NCI-H69 (cell line): Measurements from ENCODE around the gene ATP1B3.
A peak's percentile ranks its signal among the peaks of the same experiment; 100 is the strongest.
"Not testable (repeated sequence)": the region's sequence is repeated elsewhere in the genome, so short reads cannot be mapped to it uniquely, and the experiment has no call there.

ENCODE experiments used
- DNase-seq: peaks from one replicate; lab custom pipeline; 2025; lab: John Stamatoyannopoulos, UW

The ATP1B3 gene

GRCh38 chr3:141860766-141861513, 15.5 kb upstream of the ATP1B3 start:
- DNase-seq: no peak

- no peak for DNase-seq
These were observed 14.1 kb upstream of the ATP1B3 start for GRCh38 chr3:141862279-141862816.

DNA sequence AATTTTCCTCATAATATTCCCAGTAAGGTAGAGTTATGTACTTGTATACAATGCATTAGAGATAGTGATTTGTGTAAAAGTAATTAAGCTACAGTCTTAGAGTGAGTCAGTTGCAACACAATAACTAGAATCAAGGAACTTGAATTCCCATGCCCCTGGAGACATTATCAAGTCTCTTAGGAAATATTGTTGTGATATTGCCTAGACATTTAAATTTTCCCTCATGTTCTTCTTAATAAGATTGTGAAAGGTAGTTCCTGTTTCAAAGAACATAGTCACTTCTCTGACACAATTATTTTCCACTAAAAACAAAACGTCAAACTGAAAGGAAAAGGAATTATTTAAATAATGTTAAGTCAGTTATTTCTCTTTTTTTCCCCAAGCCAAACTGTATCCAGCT, 13.0 kb upstream of the ATP1B3 start:
- no peak for DNase-seq

- DNase-seq: no peak
These were observed 12.0 kb upstream of the ATP1B3 start for GRCh38 chr3:141864281-141864970.

GRCh38 chr3:141865101-141865500, 11.3 kb upstream of the ATP1B3 start:
- DNase-seq: no peak

DNA sequence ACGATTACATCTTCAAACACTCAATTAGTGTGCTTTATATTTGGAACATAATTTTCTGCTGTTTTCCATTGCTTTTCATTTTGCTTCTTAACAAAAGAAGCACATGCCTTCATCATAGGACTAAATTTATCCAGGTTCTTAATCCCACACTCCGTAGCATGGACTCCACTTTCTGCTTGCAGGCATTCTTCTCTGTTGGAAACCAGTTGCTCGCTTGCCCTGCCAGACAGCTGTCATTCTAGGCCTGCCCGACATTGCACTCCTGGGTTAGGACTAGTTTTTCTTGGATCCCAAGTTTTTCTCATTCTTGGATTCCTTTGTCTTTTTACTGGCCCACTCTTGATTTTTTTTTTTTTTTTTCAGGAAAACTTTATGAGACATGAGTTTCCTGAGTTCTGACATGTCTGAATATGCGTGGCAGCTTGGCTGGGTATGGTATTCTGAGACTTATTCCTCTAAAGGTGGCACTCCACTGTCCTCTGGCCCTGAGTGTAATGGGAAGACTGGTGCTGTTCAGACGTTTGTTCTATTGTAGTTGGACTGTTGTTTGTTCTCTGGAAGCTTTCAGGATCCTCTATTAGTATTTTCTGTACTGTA, 6.3 kb upstream of the ATP1B3 start:
- no peak for DNase-seq

DNA sequence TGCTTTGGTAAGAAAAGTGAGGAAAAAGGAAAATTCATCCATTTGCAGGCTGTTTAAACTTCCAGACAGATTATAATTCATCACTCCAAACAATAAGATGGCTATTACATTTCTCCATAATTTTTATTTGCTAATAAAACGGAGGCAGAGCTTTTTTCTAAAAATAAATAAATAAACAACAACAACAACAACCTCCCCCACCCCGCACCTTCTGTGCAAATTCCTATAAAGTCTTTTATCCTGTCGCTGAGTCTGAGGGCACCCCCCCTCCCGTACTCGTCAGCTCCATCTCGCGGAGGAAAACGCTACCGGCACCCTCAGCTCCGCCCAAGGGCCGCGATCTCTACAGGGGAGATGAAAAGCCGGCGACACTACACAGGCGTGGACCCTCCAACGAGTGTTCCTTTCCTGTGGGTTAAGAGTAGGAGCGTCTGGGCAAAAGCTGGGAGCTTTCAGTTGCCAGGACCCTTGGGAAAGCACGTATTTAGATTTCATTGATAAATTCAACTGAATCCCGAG, 1.0 kb upstream of the ATP1B3 start:
- DNase-seq: peak; percentile 88

GRCh38 chr3:141875893-141876380, 506 bp upstream of the ATP1B3 start:
- DNase-seq: peak; percentile 82

GRCh38 chr3:141876891-141877621, 613 bp downstream of the ATP1B3 start:
- peak; percentile 70 for DNase-seq

DNA sequence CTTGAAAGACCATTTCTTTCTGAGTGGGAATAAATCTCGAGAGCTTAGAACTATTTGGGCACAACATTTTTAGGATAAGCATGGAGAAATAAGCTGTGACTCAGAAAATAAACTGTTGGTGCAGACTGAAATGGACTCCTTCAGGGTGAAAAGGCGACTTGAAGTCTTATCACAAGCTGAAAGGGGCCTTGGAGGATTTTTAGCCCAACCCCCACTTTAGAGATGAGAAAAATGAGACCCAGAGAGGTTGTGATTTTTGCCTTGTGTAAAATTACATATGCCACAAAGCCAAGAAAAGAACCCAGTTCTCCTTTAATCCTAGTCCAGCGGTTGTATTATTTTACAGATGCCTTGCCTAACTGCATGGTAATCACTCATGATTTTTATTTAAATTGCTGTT, 1.5 kb downstream of the ATP1B3 start:
- DNase-seq: peak; percentile 28

- DNase-seq: no peak
These were observed 1.9 kb downstream of the ATP1B3 start for GRCh38 chr3:141878326-141878725.

- peak; percentile 53 for DNase-seq
These were observed 2.4 kb downstream of the ATP1B3 start for GRCh38 chr3:141878817-141879216.

DNA sequence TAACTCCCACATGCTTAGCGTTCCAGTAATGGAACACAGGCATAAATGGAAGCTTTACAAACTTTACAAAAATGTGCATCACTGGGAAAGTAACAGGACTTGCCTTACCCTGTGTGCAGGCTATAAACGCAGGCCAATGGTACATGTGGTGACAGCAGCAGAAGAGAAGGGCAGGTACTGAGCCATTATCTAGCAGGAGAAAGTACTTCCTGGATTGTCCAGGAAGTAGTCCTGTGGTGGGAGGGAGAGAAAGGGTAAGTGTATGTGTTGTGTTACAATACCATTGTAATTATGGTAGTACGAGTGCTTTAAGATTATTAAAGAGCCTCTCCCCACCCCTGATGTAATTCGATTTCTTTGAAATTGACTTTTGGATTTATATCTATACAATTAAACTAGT, 5.3 kb downstream of the ATP1B3 start:
- peak; percentile 72 for DNase-seq

- no peak for DNase-seq
These were observed 10.6 kb downstream of the ATP1B3 start for GRCh38 chr3:141887051-141887450.

DNA sequence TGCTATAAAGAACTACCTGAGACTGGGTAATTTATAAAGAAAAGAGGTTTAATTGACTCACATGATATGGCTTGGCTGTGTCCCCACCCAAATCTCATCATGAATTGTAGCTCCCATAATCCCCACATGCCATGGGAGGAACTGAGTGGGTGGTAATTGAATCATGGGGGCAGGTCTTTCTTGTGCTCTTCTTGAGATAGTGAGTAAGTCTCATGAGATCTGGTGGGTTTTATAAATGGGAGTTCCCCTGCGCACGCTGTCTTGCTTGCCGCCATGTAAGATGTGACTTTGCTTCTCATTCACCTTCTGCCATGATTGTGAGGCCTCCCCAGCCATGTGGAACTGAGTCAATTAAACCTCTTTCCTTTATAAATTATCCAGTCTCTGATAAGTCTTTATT, 12.1 kb downstream of the ATP1B3 start:
- DNase-seq: not testable (repeated sequence)

DNA sequence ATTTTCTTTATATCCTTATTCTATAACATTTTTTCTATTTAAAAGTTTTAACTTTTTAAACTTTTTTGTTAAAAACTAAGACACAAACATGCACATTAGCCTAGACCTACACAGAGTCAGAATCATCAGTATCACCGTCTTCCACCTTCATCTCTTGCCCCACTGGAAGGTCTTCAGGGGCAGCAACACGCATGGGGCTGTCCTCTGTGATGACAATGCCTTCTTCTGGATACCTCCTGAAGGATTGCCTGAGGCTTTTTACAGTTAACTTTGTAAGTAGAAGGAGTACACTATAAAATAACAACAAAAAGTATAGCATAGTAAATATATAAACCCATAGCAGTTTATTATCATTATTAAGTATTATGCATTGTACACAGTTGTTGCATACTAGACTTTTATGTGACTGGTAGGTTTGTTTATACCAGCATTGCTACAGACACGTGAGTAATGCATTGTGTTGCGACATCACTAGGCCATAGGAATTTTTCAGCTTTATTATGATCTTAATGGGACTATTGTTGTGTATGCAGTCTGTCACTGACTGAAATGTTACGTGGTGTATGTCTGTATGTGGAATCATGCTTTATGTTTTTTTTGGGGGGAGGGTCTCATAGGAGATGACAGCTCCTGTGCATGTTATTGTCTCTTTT, 18.2 kb downstream of the ATP1B3 start:
- no peak for DNase-seq

DNA sequence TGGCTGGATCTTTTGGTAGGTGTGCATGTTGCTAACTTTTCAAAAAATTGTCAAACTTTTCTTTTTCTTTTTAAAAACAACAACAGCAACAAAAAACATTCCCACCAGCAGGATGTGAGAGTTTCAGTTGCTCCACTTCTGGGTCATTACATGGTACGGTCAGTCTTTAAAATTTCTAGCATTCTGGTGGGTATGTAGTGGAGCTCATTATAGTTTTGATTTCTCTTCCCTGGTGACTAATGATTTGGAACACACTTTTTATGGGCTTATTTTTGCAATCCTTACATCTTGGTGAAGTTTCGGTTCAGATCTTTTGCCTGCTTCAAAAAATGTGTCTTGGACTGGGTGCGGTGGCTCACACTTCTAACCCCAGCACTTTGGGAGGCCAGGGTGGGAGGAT, 19.3 kb downstream of the ATP1B3 start:
- DNase-seq: no peak

DNA sequence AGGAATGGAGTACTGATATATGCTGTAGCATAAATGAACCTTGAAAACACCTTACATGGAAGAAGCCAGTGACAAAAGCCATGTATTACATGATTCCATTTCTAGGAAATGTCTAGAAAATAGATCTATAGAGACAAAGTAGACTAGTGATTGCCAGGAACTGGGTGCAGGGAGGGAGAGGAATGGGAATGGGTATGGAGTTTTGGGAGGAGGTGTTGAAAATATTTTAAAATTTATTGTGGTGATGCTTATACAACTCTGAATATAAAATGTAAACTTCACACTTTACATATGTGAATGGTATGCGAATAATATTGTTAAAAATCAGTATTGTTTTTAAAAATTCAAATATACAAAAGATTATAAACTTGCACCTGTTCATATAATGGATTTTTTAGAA, 22.5 kb downstream of the ATP1B3 start:
- DNase-seq: no peak

DNA sequence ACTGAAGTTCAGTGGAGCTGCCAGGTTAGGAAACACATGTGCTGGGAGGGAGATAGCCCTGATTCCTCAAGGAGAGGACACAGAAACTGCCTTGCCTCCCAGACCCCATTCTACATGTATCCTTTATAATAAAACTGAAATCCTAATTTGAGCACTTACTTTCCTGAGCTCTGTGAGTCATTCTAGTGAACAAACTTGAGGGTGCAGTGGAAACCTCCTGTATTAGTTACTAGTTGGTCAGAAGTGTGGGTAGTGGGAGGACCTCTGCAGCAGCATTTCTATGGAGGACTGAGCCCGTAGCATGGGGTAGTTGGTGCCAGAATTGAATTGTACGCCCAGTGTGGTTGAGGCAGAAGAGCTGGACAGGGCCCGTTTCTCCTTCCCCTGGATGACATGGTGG, 23.9 kb downstream of the ATP1B3 start:
- no peak for DNase-seq

- DNase-seq: no peak
These were observed 25.5 kb downstream of the ATP1B3 start for GRCh38 chr3:141901914-141902313.

DNA sequence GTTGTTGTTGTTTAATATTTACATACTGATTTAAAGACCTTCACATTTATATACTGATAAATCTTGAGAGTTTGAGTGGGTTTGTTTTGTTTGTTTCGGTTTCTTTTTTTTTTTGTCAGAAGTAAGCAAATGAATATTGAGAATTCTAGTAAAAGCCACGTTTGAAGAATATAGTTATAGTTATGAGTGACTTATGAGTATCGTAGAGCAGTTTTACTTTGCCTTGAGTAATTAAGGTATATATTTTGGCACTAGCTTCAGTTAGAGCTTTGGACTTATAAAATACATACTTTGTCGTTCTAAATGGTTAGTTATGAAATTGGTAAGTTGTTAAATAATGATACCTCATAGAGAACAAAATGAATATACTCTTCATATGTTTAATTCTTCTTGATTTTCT, 27.8 kb downstream of the ATP1B3 start:
- DNase-seq: no peak
